ENCODE results near the gene BEND6.

DNA sequence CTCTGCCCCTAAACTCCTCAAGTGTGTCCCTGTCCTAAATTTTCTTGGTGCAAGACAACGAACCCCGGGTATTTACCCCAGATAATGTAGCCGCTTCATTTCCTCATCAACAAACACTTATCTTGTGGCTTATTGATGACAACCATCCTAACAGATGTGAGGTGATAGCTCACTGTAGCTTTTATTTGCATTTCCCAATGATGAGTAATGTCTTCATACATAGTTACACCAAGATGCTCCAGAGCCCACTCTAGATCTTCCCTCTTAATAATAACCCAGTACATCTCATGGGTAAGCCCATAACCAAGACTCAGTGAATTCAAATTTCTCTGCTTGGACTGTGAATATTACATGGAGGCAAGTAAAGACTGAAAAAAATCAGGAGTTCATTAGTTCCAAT is 48.2 kb upstream of the BEND6 start:
- TF ChIP-seq POLR2A (IDR thresholded peaks at IDR 0.05; ENCODE audit: insufficient read depth in 1 of 2, low read depth in 2 of 2, low read length in 2 of 2) (no peak), ZNF660 (CRISPR knock-in tag; IDR thresholded peaks at IDR 0.05; ENCODE audit: borderline replicate concordance, low read depth) (no peak), EZH2 (conservative IDR thresholded peaks at IDR 0.05; ENCODE audit: low read depth, low read length) (no peak), FOXK2 (IDR thresholded peaks at IDR 0.05) (no peak), HDAC6 (IDR thresholded peaks at IDR 0.05; ENCODE audit: low read depth, low read length) (no peak)
- TF ChIP-seq, protein P1, sequence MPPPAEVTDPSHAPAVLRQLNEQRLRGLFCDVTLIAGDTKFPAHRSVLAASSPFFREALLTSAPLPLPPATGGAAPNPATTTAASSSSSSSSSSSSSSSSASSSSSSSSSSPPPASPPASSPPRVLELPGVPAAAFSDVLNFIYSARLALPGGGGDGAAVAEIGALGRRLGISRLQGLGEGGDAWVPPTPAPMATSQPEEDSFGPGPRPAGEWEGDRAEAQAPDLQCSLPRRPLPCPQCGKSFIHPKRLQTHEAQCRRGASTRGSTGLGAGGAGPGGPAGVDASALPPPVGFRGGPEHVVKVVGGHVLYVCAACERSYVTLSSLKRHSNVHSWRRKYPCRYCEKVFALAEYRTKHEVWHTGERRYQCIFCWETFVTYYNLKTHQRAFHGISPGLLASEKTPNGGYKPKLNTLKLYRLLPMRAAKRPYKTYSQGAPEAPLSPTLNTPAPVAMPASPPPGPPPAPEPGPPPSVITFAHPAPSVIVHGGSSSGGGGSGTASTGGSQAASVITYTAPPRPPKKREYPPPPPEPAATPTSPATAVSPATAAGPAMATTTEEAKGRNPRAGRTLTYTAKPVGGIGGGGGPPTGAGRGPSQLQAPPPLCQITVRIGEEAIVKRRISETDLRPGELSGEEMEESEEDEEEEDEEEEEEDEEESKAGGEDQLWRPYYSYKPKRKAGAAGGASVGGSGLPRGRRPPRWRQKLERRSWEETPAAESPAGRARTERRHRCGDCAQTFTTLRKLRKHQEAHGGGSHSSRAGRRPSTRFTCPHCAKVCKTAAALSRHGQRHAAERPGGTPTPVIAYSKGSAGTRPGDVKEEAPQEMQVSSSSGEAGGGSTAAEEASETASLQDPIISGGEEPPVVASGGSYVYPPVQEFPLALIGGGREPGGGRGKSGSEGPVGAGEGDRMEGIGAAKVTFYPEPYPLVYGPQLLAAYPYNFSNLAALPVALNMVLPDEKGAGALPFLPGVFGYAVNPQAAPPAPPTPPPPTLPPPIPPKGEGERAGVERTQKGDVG (CRISPR knock-in tag; IDR thresholded peaks at IDR 0.05; ENCODE audit: borderline replicate concordance), result no peak
- TF ChIP-seq, protein P2, sequence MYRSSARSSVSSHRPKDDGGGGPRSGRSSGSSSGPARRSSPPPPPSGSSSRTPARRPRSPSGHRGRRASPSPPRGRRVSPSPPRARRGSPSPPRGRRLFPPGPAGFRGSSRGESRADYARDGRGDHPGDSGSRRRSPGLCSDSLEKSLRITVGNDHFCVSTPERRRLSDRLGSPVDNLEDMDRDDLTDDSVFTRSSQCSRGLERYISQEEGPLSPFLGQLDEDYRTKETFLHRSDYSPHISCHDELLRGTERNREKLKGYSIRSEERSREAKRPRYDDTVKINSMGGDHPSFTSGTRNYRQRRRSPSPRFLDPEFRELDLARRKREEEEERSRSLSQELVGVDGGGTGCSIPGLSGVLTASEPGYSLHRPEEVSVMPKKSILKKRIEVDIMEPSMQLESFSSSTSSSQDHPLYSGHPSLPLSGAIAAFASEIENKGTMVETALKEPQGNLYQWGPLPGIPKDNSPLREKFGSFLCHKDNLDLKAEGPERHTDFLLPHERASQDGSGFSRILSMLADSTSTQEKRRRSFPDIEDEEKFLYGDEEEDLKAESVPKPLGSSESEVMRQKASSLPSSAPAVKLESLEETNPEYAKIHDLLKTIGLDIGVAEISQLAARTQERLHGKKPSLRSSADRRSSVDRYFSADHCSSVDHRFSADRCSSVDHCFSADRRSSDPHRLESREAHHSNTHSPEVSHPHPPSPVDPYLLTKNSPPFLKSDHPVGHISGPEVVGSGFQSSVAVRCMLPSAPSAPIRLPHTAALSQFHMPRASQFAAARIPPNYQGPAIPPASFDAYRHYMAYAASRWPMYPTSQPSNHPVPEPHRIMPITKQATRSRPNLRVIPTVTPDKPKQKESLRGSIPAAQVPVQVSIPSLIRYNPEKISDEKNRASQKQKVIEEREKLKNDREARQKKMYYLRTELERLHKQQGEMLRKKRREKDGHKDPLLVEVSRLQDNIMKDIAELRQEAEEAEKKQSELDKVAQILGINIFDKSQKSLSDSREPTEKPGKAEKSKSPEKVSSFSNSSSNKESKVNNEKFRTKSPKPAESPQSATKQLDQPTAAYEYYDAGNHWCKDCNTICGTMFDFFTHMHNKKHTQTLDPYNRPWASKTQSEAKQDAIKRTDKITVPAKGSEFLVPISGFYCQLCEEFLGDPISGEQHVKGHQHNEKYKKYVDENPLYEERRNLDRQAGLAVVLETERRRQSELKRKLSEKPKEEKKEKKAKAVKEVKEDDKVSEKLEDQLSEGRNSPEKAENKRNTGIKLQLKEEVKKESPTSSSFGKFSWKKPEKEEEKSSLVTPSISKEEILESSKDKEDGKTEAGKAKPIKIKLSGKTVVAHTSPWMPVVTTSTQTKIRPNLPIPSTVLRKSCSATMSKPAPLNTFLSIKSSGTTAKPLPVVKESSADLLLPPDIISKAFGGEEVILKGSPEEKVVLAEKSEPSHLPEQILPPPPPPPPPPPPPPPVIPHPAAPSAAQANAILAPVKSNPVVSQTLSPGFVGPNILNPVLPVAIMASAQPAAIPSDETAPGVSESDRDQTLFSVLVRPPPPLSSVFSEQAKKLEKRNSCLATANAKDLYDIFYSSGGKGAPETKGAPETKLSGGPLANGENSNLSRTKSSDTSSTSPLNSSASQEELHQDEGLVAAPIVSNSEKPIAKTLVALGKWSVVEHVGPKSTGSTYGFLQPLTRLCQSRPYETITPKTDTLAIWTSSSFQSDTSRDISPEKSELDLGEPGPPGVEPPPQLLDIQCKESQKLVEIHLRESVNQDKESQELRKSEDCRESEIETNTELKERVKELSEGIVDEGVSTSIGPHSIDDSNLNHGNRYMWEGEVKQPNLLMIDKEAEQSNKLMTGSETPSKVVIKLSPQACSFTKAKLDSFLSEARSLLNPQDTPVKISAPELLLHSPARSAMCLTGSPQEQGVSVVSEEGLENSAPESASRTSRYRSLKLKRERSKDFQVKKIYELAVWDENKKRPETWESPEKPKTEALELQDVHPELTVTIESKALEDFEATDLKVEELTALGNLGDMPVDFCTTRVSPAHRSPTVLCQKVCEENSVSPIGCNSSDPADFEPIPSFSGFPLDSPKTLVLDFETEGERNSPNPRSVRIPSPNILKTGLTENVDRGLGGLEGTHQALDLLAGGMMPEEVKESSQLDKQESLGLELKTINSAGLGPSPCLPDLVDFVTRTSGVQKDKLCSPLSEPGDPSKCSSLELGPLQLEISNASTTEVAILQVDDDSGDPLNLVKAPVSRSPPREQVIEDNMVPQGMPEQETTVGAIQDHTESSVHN (CRISPR knock-in tag; IDR thresholded peaks at IDR 0.05), result no peak
